GM23338 (cell line): ENCODE results near the gene LYZL6.

Source experiments
- EZH2 ChIP-seq: fragments of 200-600 bp; sonication (generic); IDR thresholded peaks from one replicate; pipeline ENCODE4 v1.8.0; 2017; ENCODE audit warnings: antibody characterized with exemption, mild to moderate bottlenecking, low read depth; ENCODE audit not compliant: unreplicated experiment
- EZH2phosphoT487 ChIP-seq: fragments of 200-600 bp; sonication (generic); IDR thresholded peaks from one replicate; pipeline ENCODE4 v1.8.1; 2018; ENCODE audit warnings: antibody characterized with exemption; ENCODE audit not compliant: unreplicated experiment
- POLR2AphosphoS5 ChIP-seq: IDR thresholded peaks from 2 replicates; pipeline ENCODE4 v1.6.1; 2016; ENCODE audit warnings: antibody characterized with exemption, low read depth
- TF ChIP-seq, protein P1 (sequence below), 2 experiments: fragments of 200-600 bp in 1 of 2; sonication (generic) in 1 of 2; conservative IDR thresholded peaks; 2 replicates each; pipeline versions ENCODE4 v1.5.1 to v1.6.1; 2016 to 2017; ENCODE audit warnings: antibody characterized with exemption in 2 of 2, low read depth in 2 of 2, mild to moderate bottlenecking in 2 of 2, moderate library complexity in 1 of 2
- TF ChIP-seq, protein P2 (sequence below): fragments of 250-450 bp; sonication (Bioruptor Pico); IDR thresholded peaks from 2 replicates; pipeline ENCODE4 v1.5.0; 2020; ENCODE audit warnings: mild to moderate bottlenecking, moderate library complexity
- TF ChIP-seq, protein P3 (sequence below): IDR thresholded peaks from one replicate; pipeline ENCODE4 v1.6.1; 2018; ENCODE audit warnings: antibody characterized with exemption; ENCODE audit not compliant: unreplicated experiment

DNA sequence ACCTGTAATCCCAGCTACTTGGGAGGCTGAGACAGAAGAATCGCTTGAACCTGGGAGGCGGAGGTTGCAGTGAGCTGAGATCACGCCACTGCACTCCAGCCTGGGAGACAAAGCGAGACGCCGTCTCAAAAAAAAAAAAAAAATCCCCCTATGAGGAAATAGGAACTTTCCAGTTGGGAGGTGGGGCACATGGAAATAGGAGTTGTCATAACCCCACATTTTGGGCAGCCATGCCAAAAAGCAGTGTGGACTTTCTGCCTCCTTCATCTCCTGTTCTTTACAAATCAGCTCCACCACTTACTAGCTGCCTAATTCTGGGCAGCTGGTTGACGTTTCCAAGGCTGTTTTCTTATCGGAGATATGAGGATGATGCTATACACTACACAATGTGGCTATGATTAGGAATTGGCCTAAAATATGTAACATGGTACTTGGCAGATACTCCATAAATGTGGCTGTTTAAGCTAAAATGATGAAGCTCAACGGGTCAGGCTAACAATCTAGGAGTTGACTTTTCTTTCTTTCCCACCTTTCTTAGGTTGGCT lies 41.8 kb downstream of the LYZL6 start:
- no peak for TF ChIP-seq EZH2
- TF ChIP-seq, protein P1, sequence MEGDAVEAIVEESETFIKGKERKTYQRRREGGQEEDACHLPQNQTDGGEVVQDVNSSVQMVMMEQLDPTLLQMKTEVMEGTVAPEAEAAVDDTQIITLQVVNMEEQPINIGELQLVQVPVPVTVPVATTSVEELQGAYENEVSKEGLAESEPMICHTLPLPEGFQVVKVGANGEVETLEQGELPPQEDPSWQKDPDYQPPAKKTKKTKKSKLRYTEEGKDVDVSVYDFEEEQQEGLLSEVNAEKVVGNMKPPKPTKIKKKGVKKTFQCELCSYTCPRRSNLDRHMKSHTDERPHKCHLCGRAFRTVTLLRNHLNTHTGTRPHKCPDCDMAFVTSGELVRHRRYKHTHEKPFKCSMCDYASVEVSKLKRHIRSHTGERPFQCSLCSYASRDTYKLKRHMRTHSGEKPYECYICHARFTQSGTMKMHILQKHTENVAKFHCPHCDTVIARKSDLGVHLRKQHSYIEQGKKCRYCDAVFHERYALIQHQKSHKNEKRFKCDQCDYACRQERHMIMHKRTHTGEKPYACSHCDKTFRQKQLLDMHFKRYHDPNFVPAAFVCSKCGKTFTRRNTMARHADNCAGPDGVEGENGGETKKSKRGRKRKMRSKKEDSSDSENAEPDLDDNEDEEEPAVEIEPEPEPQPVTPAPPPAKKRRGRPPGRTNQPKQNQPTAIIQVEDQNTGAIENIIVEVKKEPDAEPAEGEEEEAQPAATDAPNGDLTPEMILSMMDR (conservative IDR thresholded peaks at IDR 0.05; ENCODE audit: low read depth in 2 of 2) = no peak
- TF ChIP-seq, protein P2, sequence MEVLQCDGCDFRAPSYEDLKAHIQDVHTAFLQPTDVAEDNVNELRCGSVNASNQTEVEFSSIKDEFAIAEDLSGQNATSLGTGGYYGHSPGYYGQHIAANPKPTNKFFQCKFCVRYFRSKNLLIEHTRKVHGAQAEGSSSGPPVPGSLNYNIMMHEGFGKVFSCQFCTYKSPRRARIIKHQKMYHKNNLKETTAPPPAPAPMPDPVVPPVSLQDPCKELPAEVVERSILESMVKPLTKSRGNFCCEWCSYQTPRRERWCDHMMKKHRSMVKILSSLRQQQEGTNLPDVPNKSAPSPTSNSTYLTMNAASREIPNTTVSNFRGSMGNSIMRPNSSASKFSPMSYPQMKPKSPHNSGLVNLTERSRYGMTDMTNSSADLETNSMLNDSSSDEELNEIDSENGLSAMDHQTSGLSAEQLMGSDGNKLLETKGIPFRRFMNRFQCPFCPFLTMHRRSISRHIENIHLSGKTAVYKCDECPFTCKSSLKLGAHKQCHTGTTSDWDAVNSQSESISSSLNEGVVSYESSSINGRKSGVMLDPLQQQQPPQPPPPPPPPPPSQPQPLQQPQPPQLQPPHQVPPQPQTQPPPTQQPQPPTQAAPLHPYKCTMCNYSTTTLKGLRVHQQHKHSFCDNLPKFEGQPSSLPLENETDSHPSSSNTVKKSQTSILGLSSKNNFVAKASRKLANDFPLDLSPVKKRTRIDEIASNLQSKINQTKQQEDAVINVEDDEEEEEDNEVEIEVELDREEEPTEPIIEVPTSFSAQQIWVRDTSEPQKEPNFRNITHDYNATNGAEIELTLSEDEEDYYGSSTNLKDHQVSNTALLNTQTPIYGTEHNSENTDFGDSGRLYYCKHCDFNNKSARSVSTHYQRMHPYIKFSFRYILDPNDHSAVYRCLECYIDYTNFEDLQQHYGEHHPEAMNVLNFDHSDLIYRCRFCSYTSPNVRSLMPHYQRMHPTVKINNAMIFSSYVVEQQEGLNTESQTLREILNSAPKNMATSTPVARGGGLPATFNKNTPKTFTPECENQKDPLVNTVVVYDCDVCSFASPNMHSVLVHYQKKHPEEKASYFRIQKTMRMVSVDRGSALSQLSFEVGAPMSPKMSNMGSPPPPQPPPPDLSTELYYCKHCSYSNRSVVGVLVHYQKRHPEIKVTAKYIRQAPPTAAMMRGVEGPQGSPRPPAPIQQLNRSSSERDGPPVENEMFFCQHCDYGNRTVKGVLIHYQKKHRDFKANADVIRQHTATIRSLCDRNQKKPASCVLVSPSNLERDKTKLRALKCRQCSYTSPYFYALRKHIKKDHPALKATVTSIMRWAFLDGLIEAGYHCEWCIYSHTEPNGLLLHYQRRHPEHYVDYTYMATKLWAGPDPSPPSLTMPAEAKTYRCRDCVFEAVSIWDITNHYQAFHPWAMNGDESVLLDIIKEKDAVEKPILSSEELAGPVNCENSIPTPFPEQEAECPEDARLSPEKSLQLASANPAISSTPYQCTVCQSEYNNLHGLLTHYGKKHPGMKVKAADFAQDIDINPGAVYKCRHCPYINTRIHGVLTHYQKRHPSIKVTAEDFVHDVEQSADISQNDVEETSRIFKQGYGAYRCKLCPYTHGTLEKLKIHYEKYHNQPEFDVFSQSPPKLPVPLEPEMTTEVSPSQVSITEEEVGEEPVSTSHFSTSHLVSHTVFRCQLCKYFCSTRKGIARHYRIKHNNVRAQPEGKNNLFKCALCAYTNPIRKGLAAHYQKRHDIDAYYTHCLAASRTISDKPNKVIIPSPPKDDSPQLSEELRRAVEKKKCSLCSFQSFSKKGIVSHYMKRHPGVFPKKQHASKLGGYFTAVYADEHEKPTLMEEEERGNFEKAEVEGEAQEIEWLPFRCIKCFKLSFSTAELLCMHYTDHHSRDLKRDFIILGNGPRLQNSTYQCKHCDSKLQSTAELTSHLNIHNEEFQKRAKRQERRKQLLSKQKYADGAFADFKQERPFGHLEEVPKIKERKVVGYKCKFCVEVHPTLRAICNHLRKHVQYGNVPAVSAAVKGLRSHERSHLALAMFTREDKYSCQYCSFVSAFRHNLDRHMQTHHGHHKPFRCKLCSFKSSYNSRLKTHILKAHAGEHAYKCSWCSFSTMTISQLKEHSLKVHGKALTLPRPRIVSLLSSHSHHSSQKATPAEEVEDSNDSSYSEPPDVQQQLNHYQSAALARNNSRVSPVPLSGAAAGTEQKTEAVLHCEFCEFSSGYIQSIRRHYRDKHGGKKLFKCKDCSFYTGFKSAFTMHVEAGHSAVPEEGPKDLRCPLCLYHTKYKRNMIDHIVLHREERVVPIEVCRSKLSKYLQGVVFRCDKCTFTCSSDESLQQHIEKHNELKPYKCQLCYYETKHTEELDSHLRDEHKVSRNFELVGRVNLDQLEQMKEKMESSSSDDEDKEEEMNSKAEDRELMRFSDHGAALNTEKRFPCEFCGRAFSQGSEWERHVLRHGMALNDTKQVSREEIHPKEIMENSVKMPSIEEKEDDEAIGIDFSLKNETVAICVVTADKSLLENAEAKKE (CRISPR knock-in tag) = no peak
- no peak for TF ChIP-seq POLR2AphosphoS5
- TF ChIP-seq, protein P3, sequence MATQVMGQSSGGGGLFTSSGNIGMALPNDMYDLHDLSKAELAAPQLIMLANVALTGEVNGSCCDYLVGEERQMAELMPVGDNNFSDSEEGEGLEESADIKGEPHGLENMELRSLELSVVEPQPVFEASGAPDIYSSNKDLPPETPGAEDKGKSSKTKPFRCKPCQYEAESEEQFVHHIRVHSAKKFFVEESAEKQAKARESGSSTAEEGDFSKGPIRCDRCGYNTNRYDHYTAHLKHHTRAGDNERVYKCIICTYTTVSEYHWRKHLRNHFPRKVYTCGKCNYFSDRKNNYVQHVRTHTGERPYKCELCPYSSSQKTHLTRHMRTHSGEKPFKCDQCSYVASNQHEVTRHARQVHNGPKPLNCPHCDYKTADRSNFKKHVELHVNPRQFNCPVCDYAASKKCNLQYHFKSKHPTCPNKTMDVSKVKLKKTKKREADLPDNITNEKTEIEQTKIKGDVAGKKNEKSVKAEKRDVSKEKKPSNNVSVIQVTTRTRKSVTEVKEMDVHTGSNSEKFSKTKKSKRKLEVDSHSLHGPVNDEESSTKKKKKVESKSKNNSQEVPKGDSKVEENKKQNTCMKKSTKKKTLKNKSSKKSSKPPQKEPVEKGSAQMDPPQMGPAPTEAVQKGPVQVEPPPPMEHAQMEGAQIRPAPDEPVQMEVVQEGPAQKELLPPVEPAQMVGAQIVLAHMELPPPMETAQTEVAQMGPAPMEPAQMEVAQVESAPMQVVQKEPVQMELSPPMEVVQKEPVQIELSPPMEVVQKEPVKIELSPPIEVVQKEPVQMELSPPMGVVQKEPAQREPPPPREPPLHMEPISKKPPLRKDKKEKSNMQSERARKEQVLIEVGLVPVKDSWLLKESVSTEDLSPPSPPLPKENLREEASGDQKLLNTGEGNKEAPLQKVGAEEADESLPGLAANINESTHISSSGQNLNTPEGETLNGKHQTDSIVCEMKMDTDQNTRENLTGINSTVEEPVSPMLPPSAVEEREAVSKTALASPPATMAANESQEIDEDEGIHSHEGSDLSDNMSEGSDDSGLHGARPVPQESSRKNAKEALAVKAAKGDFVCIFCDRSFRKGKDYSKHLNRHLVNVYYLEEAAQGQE = no peak
- TF ChIP-seq EZH2phosphoT487 = no peak
